CD4-positive, CD25-positive, alpha-beta regulatory T cell (primary cell): ENCODE results near the gene HIVEP3. TPM values are rescaled to one million over a fixed set of nuclear protein-coding genes. Genes with fewer than 3 reads are reported as not detected.

Experiments
- ATAC-seq, 2 donors: fragments of 150-1000 bp; cut with Tn5 transposase; one replicate each; pipeline ENCODE4 v1.10.0; 2021; ENCODE audit warnings: low read depth in 2 of 2, moderate number of reproducible peaks in 2 of 2, moderate library complexity in 1 of 2
- DNase-seq, 3 donors: peaks; one replicate each; pipeline versions ENCODE4 v3.0.0 to v3.0.0-alpha.2; 2012 to 2022; ENCODE audit warnings: mixed read lengths in 1 of 3
- H3K27ac ChIP-seq: one replicate; pipeline ENCODE4 v1.7.0; 2013; ENCODE audit warnings: mild to moderate bottlenecking, low read length; ENCODE audit not compliant: insufficient read depth, poor library complexity, severe bottlenecking
- H3K27me3 ChIP-seq: one replicate; pipeline ENCODE4 v1.7.0; 2013; ENCODE audit warnings: low read length; ENCODE audit not compliant: control insufficient read depth, insufficient read depth
- H3K36me3 ChIP-seq: one replicate; pipeline ENCODE4 v1.7.0; 2013; ENCODE audit warnings: mild to moderate bottlenecking, low read length, moderate library complexity; ENCODE audit not compliant: control insufficient read depth, insufficient read depth
- H3K4me1 ChIP-seq: 2 replicates; pipeline ENCODE4 v1.7.0; 2013; ENCODE audit warnings: mild to moderate bottlenecking, low read length; ENCODE audit not compliant: insufficient read depth, control insufficient read depth, poor library complexity, severe bottlenecking
- H3K4me3 ChIP-seq: one replicate; pipeline ENCODE4 v1.7.0; 2013; ENCODE audit warnings: low read depth, mild to moderate bottlenecking, low read length, moderate library complexity
- H3K9me3 ChIP-seq, 2 experiments: 1 replicate in 1 of 2; 2 replicates in 1 of 2; pipeline ENCODE4 v1.7.0; 2013; ENCODE audit warnings: low read length in 2 of 2, mild to moderate bottlenecking in 1 of 2, moderate library complexity in 1 of 2; ENCODE audit not compliant: control insufficient read depth in 2 of 2
- H3K27ac Mint-ChIP-seq, 3 donors: one replicate each; pipeline ENCODE4 v1.8.0; 2020 to 2022; ENCODE audit warnings: mild to moderate bottlenecking in 3 of 3, mixed read lengths in 3 of 3, moderate library complexity in 2 of 3
- H3K27me3 Mint-ChIP-seq: one replicate; pipeline ENCODE4 v1.8.0; 2022; ENCODE audit warnings: mild to moderate bottlenecking, mixed read lengths
- H3K36me3 Mint-ChIP-seq: one replicate; pipeline ENCODE4 v1.8.0; 2020; ENCODE audit warnings: mixed read lengths
- H3K4me1 Mint-ChIP-seq, 4 donors: one replicate each; pipeline ENCODE4 v1.8.0; 2020 to 2022; ENCODE audit warnings: mixed read lengths in 4 of 4, mild to moderate bottlenecking in 1 of 4
- H3K4me3 Mint-ChIP-seq, 4 donors: one replicate each; pipeline ENCODE4 v1.8.0; 2020 to 2022; ENCODE audit warnings: mild to moderate bottlenecking in 4 of 4, mixed read lengths in 4 of 4, moderate library complexity in 3 of 4
- H3K9me3 Mint-ChIP-seq, 7 donors: one replicate each; pipeline ENCODE4 v1.8.0; 2020 to 2022; ENCODE audit warnings: mixed read lengths in 7 of 7, mild to moderate bottlenecking in 3 of 7, moderate library complexity in 2 of 7
- polyA plus RNA-seq, 4 donors: library from polyadenylated mRNA; unstranded; fragments of 300-500 nt; fragmentation: Illumina TruSeq; gene quantifications; one replicate each; pipeline ENCODE4 v1.2.3, GENCODE V29; 2021
- total RNA-seq: library from RNA; stranded (reverse); gene quantifications from one replicate; pipeline ENCODE4 v1.2.3, GENCODE V29; 2022

HIVEP3 gene
- total and polyA plus RNA-seq, 5 donors from 2014 or later, result 3.9 to 17.2 (median 7.5) TPM

DNA sequence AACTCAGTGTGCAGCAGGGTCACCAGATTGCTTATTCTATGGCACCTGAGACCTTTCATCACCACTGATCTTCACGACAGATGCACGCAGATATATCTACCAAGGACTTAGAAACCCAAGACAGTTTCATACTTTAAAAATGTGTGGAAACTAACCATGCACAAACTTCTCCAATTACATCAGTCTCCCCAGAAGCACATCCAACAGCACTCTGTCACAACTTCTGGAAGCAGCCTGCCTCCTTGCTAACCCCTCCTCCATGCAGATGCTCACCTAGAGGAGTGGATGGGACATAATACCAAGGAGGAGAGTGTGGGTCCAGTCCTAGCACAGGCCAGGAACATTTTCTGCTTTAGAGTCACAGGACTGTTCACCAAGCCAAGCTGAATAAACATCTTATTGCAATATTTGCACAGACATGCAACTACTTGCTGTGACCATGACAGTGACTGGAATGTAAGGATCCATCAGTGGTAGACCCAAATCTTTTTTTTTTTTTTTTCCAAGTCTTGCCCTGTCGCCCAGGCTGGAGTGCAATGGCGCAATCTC, 69.4 kb downstream of the HIVEP3 start:
- H3K36me3 ChIP-seq, result no peaks in the 10 kb centered on the region
- no peak overlapping the region for H3K4me3 Mint-ChIP-seq
- no peaks in the 10 kb centered on the region for H3K4me1 ChIP-seq
- H3K27me3 Mint-ChIP-seq, result no peaks in the 10 kb centered on the region
- no peaks in the 10 kb centered on the region for H3K9me3 ChIP-seq
- H3K9me3 Mint-ChIP-seq, result peaks cover 0 to 4% (median 0%) of the 10 kb centered on the region in 7 donors
- H3K27me3 ChIP-seq, result no peaks in the 10 kb centered on the region
- H3K27ac Mint-ChIP-seq, result no peak overlapping the region
- DNase-seq (no peak), ATAC-seq (no peak)
- H3K4me1 Mint-ChIP-seq, result peaks cover 4 to 13% (median 7%) of the 10 kb centered on the region in 4 donors
- no peak overlapping the region for H3K27ac ChIP-seq
- no peak overlapping the region for H3K4me3 ChIP-seq
- peaks cover 17% of the 10 kb centered on the region for H3K36me3 Mint-ChIP-seq

DNA sequence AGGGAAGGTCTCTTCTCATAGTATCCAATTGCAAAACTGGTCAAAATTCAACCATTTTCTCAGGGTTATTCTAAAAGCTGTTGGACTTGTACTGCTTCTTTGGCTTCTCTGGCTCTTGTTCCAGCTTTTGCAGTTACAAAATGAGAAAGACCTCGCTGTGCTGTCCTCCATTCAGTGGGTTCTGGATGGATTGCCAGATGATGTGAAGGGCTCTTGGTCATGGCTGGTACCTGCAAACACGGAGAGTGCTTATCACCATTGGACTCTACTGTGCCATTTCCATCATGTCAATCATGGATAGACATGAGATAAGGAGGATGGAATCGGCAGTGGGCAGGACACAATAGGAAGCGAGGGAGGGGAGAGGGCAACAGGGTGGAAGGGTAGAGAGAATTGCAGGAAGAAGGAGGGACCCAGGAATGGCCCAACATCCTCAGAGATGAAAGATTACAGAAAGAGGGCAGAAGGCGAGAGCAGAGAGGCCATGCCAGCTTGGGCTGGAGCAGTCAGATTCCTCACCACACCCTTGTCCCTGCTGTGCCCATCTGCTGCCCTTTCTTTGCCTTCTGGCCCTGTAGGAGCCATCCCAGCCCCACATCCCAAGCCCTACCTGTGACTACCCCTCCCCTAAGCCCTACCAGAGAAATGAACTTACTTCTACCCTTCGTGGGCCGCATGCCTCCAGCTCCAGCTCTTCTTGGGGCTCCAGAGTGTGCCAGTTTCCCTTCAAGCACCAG, 70.3 kb downstream of the HIVEP3 start:
- H3K4me1 Mint-ChIP-seq, result peaks cover 4 to 10% (median 7%) of the 10 kb centered on the region in 4 donors
- no peak overlapping the region for H3K4me3 ChIP-seq
- no peaks in the 10 kb centered on the region for H3K9me3 ChIP-seq
- no peaks in the 10 kb centered on the region for H3K4me1 ChIP-seq
- H3K27me3 ChIP-seq, result no peaks in the 10 kb centered on the region
- H3K27ac Mint-ChIP-seq, result no peak overlapping the region
- no peaks in the 10 kb centered on the region for H3K27me3 Mint-ChIP-seq
- ATAC-seq (no peak), DNase-seq (no peak)
- H3K27ac ChIP-seq, result no peak overlapping the region
- peaks cover 14% of the 10 kb centered on the region for H3K36me3 Mint-ChIP-seq
- peaks cover 0 to 4% (median 0%) of the 10 kb centered on the region in 7 donors for H3K9me3 Mint-ChIP-seq
- no peaks in the 10 kb centered on the region for H3K36me3 ChIP-seq
- H3K4me3 Mint-ChIP-seq, result no peak overlapping the region

DNA sequence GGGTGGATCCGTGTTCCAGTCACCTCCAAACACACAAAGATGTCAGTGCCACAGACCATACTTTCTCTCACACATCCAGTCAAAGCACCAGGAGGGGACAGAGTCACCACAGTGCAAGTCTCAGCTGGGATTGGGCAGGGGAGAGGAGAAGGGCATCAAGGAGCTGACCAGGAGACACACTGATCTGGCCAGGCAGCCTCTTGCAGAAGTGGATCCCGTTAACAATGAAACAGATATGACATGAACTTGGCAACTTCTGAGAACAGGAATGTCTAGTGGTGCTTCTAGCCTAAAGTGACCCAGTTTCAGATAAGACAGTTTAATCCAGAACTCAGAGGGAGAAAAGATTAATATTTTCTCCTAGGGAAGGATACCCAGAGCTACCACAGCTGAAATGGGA, 71.0 kb downstream of the HIVEP3 start:
- Mint-ChIP-seq H3K4me3 (no peak overlapping the region), H3K27ac (no peak overlapping the region), H3K27me3 (no peaks in the 10 kb centered on the region), H3K36me3 (peaks cover 11% of the 10 kb centered on the region), H3K9me3 (no peaks in the 10 kb centered on the region), H3K4me1 (peaks cover 0 to 9% (median 5%) of the 10 kb centered on the region in 4 donors)
- no peaks in the 10 kb centered on the region for H3K9me3 ChIP-seq
- no peaks in the 10 kb centered on the region for H3K36me3 ChIP-seq
- DNase-seq (no peak), ATAC-seq (no peak)
- no peaks in the 10 kb centered on the region for H3K4me1 ChIP-seq
- no peak overlapping the region for H3K27ac ChIP-seq
- no peaks in the 10 kb centered on the region for H3K27me3 ChIP-seq
- H3K4me3 ChIP-seq, result no peak overlapping the region

DNA sequence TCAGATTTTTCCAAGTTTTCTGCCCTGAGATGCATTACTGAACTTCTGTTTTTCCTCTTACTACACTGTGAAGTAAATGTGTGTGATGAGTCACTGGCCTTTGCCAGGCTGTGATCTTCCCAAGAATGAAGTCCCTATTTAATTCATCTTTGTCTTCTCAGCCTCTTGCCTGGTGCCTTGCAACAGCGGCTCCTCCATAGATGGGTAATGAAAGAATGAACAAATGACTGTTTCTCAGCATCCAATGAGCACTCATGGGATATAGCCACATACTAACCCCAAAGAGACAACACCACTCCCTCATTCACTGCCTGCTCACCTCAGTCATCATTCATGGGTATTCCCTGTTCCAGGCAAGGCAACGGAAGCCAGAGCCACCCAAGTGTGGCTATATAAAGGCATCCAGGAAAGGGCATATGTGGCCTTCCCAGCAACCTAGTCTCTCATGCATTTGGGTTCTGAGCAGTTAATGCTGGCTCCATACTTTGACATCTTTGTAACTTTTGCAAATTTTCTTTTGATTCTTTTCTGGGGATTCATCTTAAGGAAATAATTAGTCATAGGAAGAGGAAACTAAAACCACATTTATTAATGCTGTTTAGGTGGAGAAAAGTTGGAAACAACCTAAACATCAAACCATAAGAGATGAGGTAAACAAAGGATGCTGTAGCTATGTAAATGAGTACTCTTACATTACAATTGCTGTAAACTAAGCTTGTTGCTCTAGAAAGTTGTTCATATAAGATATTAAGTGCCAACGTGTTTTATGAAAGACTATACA, 71.9 kb downstream of the HIVEP3 start:
- Mint-ChIP-seq H3K4me3 (no peak overlapping the region), H3K27ac (no peak overlapping the region), H3K36me3 (peaks cover 11% of the 10 kb centered on the region), H3K9me3 (no peaks in the 10 kb centered on the region), H3K27me3 (no peaks in the 10 kb centered on the region), H3K4me1 (peaks cover 0 to 11% (median 8%) of the 10 kb centered on the region in 4 donors)
- Histone ChIP-seq H3K4me1 (no peaks in the 10 kb centered on the region), H3K9me3 (no peaks in the 10 kb centered on the region), H3K4me3 (no peak overlapping the region), H3K27ac (no peak overlapping the region), H3K27me3 (no peaks in the 10 kb centered on the region), H3K36me3 (no peaks in the 10 kb centered on the region)
- ATAC-seq (no peak), DNase-seq (no peak)

DNA sequence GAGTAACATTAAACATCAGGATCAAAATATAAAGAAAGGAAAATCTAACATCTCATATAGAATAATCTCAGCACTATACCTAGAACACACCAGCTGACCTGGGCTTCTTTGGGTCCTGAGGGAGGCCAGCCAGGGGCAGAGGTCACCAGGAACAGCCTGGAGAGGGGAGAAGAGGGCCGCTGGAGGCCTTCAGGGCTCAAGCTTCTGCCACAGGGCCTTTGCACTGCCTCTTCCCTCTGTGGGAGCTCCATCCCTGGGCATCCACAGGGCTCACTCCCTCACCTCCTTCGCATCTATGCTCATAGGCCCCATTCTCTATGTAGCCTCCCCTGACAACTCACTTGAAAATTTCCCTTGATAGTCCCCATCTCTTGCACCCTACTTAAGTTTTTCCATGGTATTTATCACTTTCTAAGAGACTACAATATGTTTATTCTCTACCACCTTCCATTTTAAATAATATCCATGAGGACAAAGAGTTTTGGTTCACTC, 73.9 kb downstream of the HIVEP3 start:
- peak overlapping the region in 1 of 3 donors; percentile 37 for H3K27ac Mint-ChIP-seq
- ATAC-seq, result no peak

DNA sequence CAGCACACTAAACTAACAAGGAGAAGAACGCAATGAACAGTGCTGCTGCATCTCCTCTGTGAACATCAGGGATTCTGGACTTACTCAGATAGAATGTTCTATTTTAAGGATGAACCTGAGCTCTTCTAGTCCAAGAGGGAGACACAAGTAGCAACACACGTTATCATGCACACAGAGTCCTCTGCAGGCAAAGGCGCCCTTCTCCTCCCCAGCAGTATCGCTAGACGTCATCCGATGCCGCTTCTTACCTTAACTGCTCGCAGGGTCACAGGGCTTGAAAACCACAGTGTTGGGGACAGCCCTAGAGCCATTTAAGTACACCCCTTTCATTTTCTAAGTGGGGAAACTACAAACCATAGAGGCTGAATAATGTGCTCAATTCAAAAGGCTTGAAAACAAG, 74.5 kb downstream of the HIVEP3 start:
- Histone ChIP-seq H3K9me3 (no peaks in the 10 kb centered on the region), H3K36me3 (no peaks in the 10 kb centered on the region), H3K27me3 (no peaks in the 10 kb centered on the region), H3K4me1 (no peaks in the 10 kb centered on the region), H3K27ac (no peak overlapping the region), H3K4me3 (no peak overlapping the region)
- Mint-ChIP-seq H3K4me3 (no peak overlapping the region), H3K9me3 (no peaks in the 10 kb centered on the region), H3K27me3 (no peaks in the 10 kb centered on the region), H3K27ac (peak overlapping the region in 1 of 3 donors; percentile 37), H3K4me1 (peaks cover 0 to 12% (median 10%) of the 10 kb centered on the region in 4 donors), H3K36me3 (peaks cover 11% of the 10 kb centered on the region)
- DNase-seq, result no peak
- ATAC-seq, result no peak

More for the DNA sequence above, 73.9 kb downstream of the HIVEP3 start:
- no peaks in the 10 kb centered on the region for H3K27me3 Mint-ChIP-seq
- H3K36me3 ChIP-seq, result no peaks in the 10 kb centered on the region
- no peak overlapping the region for H3K27ac ChIP-seq
- no peak overlapping the region for H3K4me3 Mint-ChIP-seq
- no peaks in the 10 kb centered on the region for H3K4me1 ChIP-seq
- DNase-seq, result no peak
- H3K4me1 Mint-ChIP-seq, result peaks cover 0 to 13% (median 10%) of the 10 kb centered on the region in 4 donors
- H3K4me3 ChIP-seq, result no peak overlapping the region
- H3K9me3 Mint-ChIP-seq, result no peaks in the 10 kb centered on the region
- H3K36me3 Mint-ChIP-seq, result peaks cover 11% of the 10 kb centered on the region
- no peaks in the 10 kb centered on the region for H3K9me3 ChIP-seq
- no peaks in the 10 kb centered on the region for H3K27me3 ChIP-seq

DNA sequence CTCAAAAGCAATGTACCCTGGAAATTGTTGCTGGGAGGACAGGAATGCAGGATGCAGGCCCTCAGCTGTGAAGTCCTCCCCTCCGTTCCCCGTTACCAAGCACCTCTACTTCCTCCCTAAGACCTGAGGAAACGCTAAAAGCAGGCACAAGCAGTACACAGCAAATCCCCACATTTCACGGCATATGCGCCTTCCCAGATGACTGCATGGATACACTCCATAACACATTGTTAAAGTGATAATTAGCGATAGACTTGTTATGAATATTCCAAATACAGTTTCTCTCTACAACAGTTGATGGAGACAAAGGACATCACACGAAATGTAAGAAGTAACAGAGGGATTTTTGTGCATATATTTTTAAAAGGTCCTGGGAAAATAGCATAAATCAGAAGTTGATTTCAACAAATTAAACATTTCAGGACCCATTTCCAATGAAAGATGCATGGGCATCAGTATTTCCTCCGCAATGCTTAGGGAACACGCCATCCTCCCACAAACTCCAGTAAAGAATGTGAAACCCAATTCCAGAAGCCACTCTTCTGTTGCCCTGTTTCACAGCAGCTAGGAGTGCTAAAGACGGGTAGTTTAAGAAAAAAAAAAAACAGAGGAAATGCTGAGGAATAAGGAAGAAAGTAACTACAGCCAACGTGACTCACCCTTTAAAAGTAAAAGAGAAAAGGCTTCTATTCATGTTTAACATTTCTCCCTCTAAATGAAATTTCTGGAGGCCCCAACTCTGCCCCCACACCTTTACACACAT, 75.5 kb downstream of the HIVEP3 start:
- Histone ChIP-seq H3K27me3 (no peaks in the 10 kb centered on the region), H3K9me3 (no peaks in the 10 kb centered on the region), H3K36me3 (no peaks in the 10 kb centered on the region), H3K4me3 (no peak overlapping the region), H3K4me1 (no peaks in the 10 kb centered on the region), H3K27ac (no peak overlapping the region)
- Mint-ChIP-seq H3K27ac (no peak overlapping the region), H3K27me3 (no peaks in the 10 kb centered on the region), H3K36me3 (peaks cover 11% of the 10 kb centered on the region), H3K4me3 (no peak overlapping the region), H3K9me3 (peaks cover 0 to 2% (median 0%) of the 10 kb centered on the region in 7 donors), H3K4me1 (peaks cover 0 to 11% (median 7%) of the 10 kb centered on the region in 4 donors)
- no peak for DNase-seq
- no peak for ATAC-seq
